ENCODE results near the gene GPR26. TPM values are rescaled to one million over a fixed set of nuclear protein-coding genes. Genes with fewer than 3 reads are reported as not detected.

GPR26 gene
- total RNA-seq, 1 donor from 2014 or later = not detected

- H3K36me3 ChIP-seq = no peaks in the 10 kb centered on the region
- H3K27me3 ChIP-seq (ENCODE audit: low read depth) = peaks cover 60% of the 10 kb centered on the region
- no peak overlapping the region for H3K27ac ChIP-seq (replicated peaks)
- no peaks in the 10 kb centered on the region for H3K4me1 ChIP-seq
- no peak for TF ChIP-seq CTCF (IDR thresholded peaks at IDR 0.05; ENCODE audit: borderline replicate concordance)
- H3K4me3 ChIP-seq = no peak overlapping the region
- intact Hi-C loops (cut with micrococcal nuclease) = no loop called here
- no peak for DNase-seq
- H3K9me3 ChIP-seq (replicated peaks) = peaks cover 16% of the 10 kb centered on the region
These were observed 2.6 kb upstream of the GPR26 start for GRCh38 chr10:123663522-123663921.

- H3K4me1 ChIP-seq = no peaks in the 10 kb centered on the region
- TF ChIP-seq CTCF (IDR thresholded peaks at IDR 0.05; ENCODE audit: borderline replicate concordance) = no peak
- H3K36me3 ChIP-seq = no peaks in the 10 kb centered on the region
- intact Hi-C loops (cut with micrococcal nuclease) = no loop called here
- H3K27me3 ChIP-seq (ENCODE audit: low read depth) = peaks cover 79% of the 10 kb centered on the region
- no peak for DNase-seq
- H3K9me3 ChIP-seq (replicated peaks) = peaks cover 16% of the 10 kb centered on the region
- no peak overlapping the region for H3K27ac ChIP-seq (replicated peaks)
- H3K4me3 ChIP-seq = no peak overlapping the region
These were observed 466 bp upstream of the GPR26 start for GRCh38 chr10:123665491-123666286.

GRCh38 chr10:123669886-123670285 is 3.7 kb downstream of the GPR26 start:
- no peaks in the 10 kb centered on the region for H3K4me1 ChIP-seq
- TF ChIP-seq CTCF (IDR thresholded peaks at IDR 0.05; ENCODE audit: borderline replicate concordance) = no peak
- H3K36me3 ChIP-seq = no peaks in the 10 kb centered on the region
- no peak overlapping the region for H3K27ac ChIP-seq (replicated peaks)
- no peak for DNase-seq
- H3K27me3 ChIP-seq (ENCODE audit: low read depth) = peaks cover 90% of the 10 kb centered on the region
- no peaks in the 10 kb centered on the region for H3K9me3 ChIP-seq (replicated peaks)
- intact Hi-C loops (cut with micrococcal nuclease) = no loop called here
- H3K4me3 ChIP-seq = no peak overlapping the region

- H3K4me3 ChIP-seq = no peak overlapping the region
- intact Hi-C loops (cut with micrococcal nuclease) = no loop called here
- no peaks in the 10 kb centered on the region for H3K4me1 ChIP-seq
- peaks cover 85% of the 10 kb centered on the region for H3K27me3 ChIP-seq (ENCODE audit: low read depth)
- no peak for TF ChIP-seq CTCF (IDR thresholded peaks at IDR 0.05; ENCODE audit: borderline replicate concordance)
- DNase-seq = no peak
- H3K27ac ChIP-seq (replicated peaks) = no peak overlapping the region
- H3K36me3 ChIP-seq = no peaks in the 10 kb centered on the region
- no peaks in the 10 kb centered on the region for H3K9me3 ChIP-seq (replicated peaks)
These were observed 7.0 kb downstream of the GPR26 start for GRCh38 chr10:123673198-123673597.

GRCh38 chr10:123674741-123675140 is 8.6 kb downstream of the GPR26 start:
- TF ChIP-seq CTCF (IDR thresholded peaks at IDR 0.05; ENCODE audit: borderline replicate concordance) = no peak
- no peaks in the 10 kb centered on the region for H3K36me3 ChIP-seq
- no peaks in the 10 kb centered on the region for H3K9me3 ChIP-seq (replicated peaks)
- H3K4me3 ChIP-seq = no peak overlapping the region
- H3K27me3 ChIP-seq (ENCODE audit: low read depth) = peaks cover 84% of the 10 kb centered on the region
- DNase-seq = no peak
- H3K27ac ChIP-seq (replicated peaks) = no peak overlapping the region
- intact Hi-C loops (cut with micrococcal nuclease) = no loop called here
- no peaks in the 10 kb centered on the region for H3K4me1 ChIP-seq
